ENCODE data around the gene HDHD5.

The HDHD5 gene

DNA sequence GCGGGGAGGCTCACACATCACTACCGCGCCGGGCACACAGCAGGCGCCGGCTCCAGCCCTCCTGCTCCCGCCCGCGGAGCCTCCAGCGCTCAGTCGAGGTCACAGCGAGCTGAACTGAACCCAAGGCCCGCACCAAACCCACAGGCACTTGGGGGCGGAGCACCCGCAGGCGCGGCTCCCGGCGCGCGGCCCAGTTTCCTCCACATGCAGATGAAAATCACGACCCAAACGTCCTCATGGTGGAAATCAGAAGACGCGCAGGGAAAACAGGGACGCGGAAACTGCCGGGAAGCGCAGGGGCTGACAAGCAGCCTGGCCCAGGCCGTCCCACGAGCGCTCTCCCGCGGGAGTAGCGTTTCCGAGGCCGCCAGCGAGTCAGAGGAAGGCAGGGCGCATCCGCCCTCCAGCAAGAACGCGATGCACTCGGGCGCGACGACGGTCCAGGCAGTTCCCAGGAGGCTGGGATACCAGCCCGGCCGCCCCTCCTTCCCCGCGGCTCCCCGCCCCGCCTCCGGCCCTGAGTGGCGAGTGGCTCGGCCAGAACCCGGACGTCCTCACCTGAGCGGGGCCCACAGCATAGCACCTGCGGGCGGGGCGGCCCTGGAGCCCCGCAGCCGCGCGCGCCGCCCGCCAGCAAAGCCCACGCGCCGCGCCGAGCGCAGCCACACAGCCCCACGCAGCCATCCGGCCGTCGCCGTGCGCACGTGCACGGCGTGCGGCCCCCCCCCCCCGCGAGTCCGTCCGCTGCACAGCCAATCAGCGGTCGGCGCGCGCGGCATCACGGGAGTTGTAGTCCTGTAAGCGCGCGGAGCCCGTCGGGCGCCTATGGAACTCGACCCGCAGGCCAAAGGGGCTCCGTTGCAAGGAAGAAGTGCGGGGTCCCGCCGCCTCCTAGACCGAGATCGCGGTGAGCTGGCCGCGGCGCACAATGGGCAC is at the start of gene HDHD5:
TSS of gene HDHD5 (minus strand) at position 710 of the 936 bp plus-strand sequence. CDS start at position 684, 26 bp downstream.
- in situ Hi-C loops (cut with MboI; ENCODE audit: low sequenced_read_pairs, unreplicated experiment): no loop called here
- TF ChIP-seq, protein P1, sequence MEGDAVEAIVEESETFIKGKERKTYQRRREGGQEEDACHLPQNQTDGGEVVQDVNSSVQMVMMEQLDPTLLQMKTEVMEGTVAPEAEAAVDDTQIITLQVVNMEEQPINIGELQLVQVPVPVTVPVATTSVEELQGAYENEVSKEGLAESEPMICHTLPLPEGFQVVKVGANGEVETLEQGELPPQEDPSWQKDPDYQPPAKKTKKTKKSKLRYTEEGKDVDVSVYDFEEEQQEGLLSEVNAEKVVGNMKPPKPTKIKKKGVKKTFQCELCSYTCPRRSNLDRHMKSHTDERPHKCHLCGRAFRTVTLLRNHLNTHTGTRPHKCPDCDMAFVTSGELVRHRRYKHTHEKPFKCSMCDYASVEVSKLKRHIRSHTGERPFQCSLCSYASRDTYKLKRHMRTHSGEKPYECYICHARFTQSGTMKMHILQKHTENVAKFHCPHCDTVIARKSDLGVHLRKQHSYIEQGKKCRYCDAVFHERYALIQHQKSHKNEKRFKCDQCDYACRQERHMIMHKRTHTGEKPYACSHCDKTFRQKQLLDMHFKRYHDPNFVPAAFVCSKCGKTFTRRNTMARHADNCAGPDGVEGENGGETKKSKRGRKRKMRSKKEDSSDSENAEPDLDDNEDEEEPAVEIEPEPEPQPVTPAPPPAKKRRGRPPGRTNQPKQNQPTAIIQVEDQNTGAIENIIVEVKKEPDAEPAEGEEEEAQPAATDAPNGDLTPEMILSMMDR (IDR thresholded peaks at IDR 0.05; ENCODE audit: borderline replicate concordance, control extremely low read depth, extremely low read depth, insufficient read depth, missing control alignments): no peak
- peak; percentile 94 for DNase-seq (ENCODE audit: low spot score)

DNA sequence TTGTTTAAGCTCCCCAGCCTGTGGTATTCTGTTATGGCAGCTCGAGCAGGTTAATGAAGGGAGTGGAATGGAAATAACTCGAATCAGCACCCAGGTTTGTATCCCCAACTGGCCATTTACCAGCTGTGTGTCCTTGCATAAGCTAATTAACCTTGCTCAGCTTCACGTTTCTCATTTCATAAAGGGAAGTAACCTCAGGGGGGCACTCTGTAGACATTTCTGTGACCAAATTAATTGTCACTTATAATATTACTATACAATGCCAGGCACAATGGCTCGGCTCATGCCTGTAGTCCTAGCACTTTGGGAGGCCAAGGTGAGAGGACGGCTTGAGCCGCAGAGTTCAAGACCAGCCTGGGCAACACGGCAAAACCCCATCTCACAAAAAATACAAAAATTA is 46.4 kb upstream of the HDHD5 start:
- in situ Hi-C loops (cut with MboI; ENCODE audit: low sequenced_read_pairs, unreplicated experiment): no loop called here
- TF ChIP-seq, protein P1 (IDR thresholded peaks at IDR 0.05; ENCODE audit: borderline replicate concordance, control extremely low read depth, extremely low read depth, insufficient read depth, missing control alignments): no peak
- no peak for DNase-seq (ENCODE audit: low spot score)

DNA sequence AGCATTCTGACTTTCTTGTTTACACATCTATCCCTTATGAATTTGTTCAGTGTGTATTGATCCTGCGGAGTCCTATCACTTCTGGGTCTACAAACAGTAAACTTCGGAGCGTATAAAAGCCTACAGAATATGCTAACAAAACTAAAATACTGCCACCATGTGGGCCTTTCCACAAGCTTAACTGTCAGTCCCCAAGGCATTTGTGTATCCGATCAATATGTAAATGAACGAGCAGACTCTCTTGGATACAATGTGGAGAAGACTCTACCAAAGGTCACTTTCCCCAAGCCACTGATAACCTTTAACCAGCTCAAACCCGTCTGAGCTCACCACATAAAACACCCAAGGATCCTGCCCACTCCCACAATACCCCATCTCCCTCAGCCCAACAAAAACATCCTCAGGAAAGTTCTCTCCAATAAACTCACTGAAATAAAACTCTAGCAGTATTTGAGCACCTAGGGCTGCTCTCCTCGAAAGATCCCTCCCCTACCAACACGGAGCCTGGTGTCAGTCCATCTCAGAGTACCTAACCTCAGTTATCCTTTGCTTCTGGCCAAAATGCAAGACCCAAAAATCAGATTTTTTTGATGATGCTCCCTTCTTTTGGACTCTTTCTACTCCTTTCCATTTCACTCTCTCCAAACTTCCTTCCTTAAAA is 42.3 kb upstream of the HDHD5 start:
- TF ChIP-seq, protein P1 (IDR thresholded peaks at IDR 0.05; ENCODE audit: borderline replicate concordance, control extremely low read depth, extremely low read depth, insufficient read depth, missing control alignments): no peak
- no peak for DNase-seq (ENCODE audit: low spot score)
- in situ Hi-C loops (cut with MboI; ENCODE audit: low sequenced_read_pairs, unreplicated experiment): no loop called here

DNA sequence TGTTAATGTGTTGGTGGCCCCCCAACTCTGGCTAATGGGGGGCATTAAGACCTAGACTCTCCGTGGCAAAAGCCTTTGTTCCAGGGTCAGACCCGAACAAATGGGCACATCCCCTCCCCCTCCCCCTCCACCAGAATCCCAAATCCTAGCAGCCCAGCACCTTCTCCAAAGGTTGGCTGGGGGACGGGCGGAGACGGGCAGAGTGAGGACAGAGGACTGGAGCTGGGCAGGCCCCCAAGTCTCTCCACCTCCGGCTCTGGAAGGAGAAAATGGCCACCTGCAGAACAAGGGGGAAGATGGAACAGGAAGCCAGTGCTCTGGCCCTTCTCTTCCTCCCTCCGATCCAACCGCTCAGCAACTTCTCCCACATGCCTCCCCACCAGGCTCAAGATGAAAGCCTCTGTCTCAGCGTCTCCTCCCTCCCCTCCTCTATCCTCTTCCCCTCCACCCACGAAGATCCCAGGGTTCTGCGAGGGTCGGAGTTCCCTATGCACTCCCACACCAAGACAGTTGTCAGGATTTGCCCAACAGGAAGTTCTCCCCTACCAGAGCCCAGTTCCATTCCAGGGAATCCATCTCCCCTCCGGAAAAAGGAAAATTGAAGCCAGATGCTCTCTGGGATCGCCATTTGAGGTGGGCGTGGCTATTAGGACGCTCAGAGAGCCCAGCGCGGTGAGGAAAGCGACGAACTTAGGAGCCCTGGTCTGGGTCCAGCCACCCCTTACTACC is 40.1 kb upstream of the HDHD5 start:
- in situ Hi-C loops (cut with MboI; ENCODE audit: low sequenced_read_pairs, unreplicated experiment): no loop called here
- DNase-seq (ENCODE audit: low spot score): no peak

DNA sequence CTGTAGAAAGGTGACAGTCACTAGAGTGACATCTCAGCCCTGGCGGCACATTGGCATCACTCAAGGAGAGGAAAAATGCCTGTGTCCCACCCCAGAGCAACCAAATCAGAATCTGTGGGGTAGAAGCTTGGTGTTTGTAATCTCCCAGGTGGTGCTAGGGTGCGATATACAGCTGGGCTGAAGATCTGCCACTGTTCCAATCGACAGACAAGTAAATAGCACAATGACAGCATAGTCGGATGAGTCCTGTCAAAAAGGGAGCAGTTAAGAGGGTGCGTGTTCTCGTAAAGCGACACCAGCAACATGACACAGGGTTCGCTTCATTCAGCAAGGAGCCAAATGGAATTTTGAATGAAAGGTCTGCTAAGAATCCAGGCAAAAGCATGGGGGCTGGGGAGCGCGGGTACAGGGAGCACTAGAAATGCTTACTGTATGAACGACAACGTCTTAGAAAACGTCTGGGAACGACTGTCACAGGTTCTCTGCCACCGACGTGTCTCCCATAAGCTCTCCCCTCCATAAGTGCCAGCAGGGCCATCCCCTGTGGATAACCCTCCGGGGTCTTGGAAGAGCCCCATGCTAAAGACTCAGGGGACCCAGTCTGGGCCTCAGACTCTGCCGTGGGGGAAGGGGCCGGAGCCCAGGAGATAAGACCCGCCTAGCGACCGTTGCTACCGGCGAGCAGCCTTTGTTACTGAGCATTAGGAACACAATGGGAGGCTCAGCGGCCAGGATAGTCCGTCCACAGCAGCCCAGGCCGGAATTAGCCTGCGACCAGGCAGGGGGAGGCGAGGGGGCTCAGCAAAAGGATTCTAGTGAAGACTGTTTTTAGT is 39.3 kb upstream of the HDHD5 start:
- in situ Hi-C loops (cut with MboI; ENCODE audit: low sequenced_read_pairs, unreplicated experiment): no loop called here
- TF ChIP-seq, protein P1 (IDR thresholded peaks at IDR 0.05; ENCODE audit: borderline replicate concordance, control extremely low read depth, extremely low read depth, insufficient read depth, missing control alignments): no peak
- no peak for DNase-seq (ENCODE audit: low spot score)

More for the DNA sequence above, 40.1 kb upstream of the HDHD5 start:
- TF ChIP-seq, protein P1 (IDR thresholded peaks at IDR 0.05; ENCODE audit: borderline replicate concordance, control extremely low read depth, extremely low read depth, insufficient read depth, missing control alignments): no peak

All from GM13976 (cell line).